Middle frontal gyrus (tissue), 1 donor: ENCODE measurements around the gene SPRYD3.

Source experiments
- DNase-seq: peaks from one replicate; pipeline ENCODE4 v3.0.0-alpha.2; 2015; ENCODE audit warnings: low spot score; ENCODE audit errors: extremely low spot score

SPRYD3 gene

GRCh38 chr12:53078425-53079225 is 565 bp downstream of the SPRYD3 start:
- DNase-seq, result no peak

- DNase-seq, result no peak
Measured at GRCh38 chr12:53077030-53077429, 2.2 kb downstream of the SPRYD3 start.

GRCh38 chr12:53076461-53076860 is 2.7 kb downstream of the SPRYD3 start:
- no peak for DNase-seq

GRCh38 chr12:53074999-53075370 is 4.2 kb downstream of the SPRYD3 start:
- DNase-seq, result no peak

- no peak for DNase-seq
Measured at GRCh38 chr12:53074283-53074998, 4.7 kb downstream of the SPRYD3 start.

GRCh38 chr12:53073881-53074280 is 5.3 kb downstream of the SPRYD3 start:
- DNase-seq, result no peak

GRCh38 chr12:53071591-53072551 is 7.3 kb downstream of the SPRYD3 start:
- no peak for DNase-seq

GRCh38 chr12:53070877-53071492 is 8.2 kb downstream of the SPRYD3 start:
- no peak for DNase-seq

GRCh38 chr12:53069621-53070410 is 9.4 kb downstream of the SPRYD3 start:
- DNase-seq, result no peak

GRCh38 chr12:53068811-53069585 is 10.2 kb downstream of the SPRYD3 start:
- DNase-seq, result no peak

GRCh38 chr12:53067993-53068770 is 11.0 kb downstream of the SPRYD3 start:
- no peak for DNase-seq

GRCh38 chr12:53067074-53067992 is 11.9 kb downstream of the SPRYD3 start:
- DNase-seq, result no peak

- DNase-seq, result no peak
Measured at GRCh38 chr12:53065975-53066931, 12.9 kb downstream of the SPRYD3 start.

GRCh38 chr12:53065470-53065869 is 13.7 kb downstream of the SPRYD3 start:
- no peak for DNase-seq

GRCh38 chr12:53064613-53065436 is 14.4 kb downstream of the SPRYD3 start:
- DNase-seq, result no peak
